Lung (tissue), 12 donors: ENCODE data around the gene NEK5. TPM values are rescaled to one million over a fixed set of nuclear protein-coding genes. Genes with fewer than 3 reads are reported as not detected.

ENCODE experiments used
- ATAC-seq: fragments of 200-7000 bp; cut with Tn5 transposase; one replicate; pipeline ENCODE4 v1.9.1; 2020; ENCODE audit warnings: moderate number of reproducible peaks; ENCODE audit not compliant: insufficient read depth, low FRiP score
- DNase-seq, 3 donors: peaks; one replicate each; pipeline ENCODE4 v3.0.0-alpha.2; 2013 to 2017
- H3K27ac ChIP-seq, 2 donors: one replicate each; pipeline ENCODE4 v1.5.1; 2013; ENCODE audit warnings: mild to moderate bottlenecking in 2 of 2, moderate library complexity in 2 of 2, control low read depth in 1 of 2, inconsistent platforms in 1 of 2, low read depth in 1 of 2, low read length in 1 of 2
- H3K27me3 ChIP-seq, 3 donors: one replicate each; pipeline ENCODE4 v1.5.1; 2013; ENCODE audit warnings: low read length in 2 of 3; ENCODE audit not compliant: control insufficient read depth in 3 of 3, insufficient read depth in 3 of 3
- H3K36me3 ChIP-seq, 4 donors: one replicate each; pipeline ENCODE4 v1.5.1; 2013; ENCODE audit warnings: low read length in 4 of 4, mild to moderate bottlenecking in 1 of 4, moderate library complexity in 1 of 4; ENCODE audit not compliant: control insufficient read depth in 4 of 4, insufficient read depth in 4 of 4
- H3K4me1 ChIP-seq, 5 donors: one replicate each; pipeline ENCODE4 v1.5.1; 2013; ENCODE audit warnings: low read length in 5 of 5, mild to moderate bottlenecking in 2 of 5, moderate library complexity in 1 of 5; ENCODE audit not compliant: control insufficient read depth in 5 of 5, insufficient read depth in 5 of 5
- H3K4me3 ChIP-seq: one replicate; pipeline ENCODE4 v1.5.1; 2013; ENCODE audit warnings: mild to moderate bottlenecking, control low read depth, moderate library complexity
- H3K9ac ChIP-seq, 2 donors: one replicate each; pipeline ENCODE4 v1.5.1; 2013; ENCODE audit warnings: low read length in 2 of 2, control low read depth in 1 of 2; ENCODE audit not compliant: insufficient read depth in 1 of 2
- H3K9me3 ChIP-seq, 4 donors: one replicate each; pipeline ENCODE4 v1.5.1; 2013; ENCODE audit warnings: low read length in 3 of 4, mild to moderate bottlenecking in 1 of 4, moderate library complexity in 1 of 4; ENCODE audit not compliant: control insufficient read depth in 4 of 4, insufficient read depth in 3 of 4
- CTCF ChIP-seq: IDR thresholded peaks from 2 replicates; pipeline ENCODE4 v1.5.1; 2012; ENCODE audit warnings: mild to moderate bottlenecking; ENCODE audit errors: control extremely low read depth, extremely low read depth
- WGBS, 2 donors: extraction: QIAGEN DNeasy Blood & Tissue Kit; methylation state at CpG; one replicate each; pipeline ENCODE4 v1.1.7; 2013; 5-methylcytosine and 5-hydroxymethylcytosine counted together
- polyA plus RNA-seq, 2 donors: library from polyadenylated mRNA; stranded (reverse); fragments of 200-250 nt; gene quantifications; one replicate each; pipeline ENCODE4 v1.2.1, GENCODE V29; 2013
- total RNA-seq, 2 donors: library from RNA; depleted of rRNA in 1 of 2; stranded (reverse); fragments of >200 nt in 1 of 2; gene quantifications; one replicate each; pipeline ENCODE4 v1.2.1, GENCODE V29; 2014 to 2021
- donor health status: control.
- donor health status: control.
- donor health status: Bipolar disorder and iron deficiency.
- donor health status: healthy.
- donor health status: DM: yes; HTN: yes; CAD: no.

NEK5 gene
- total and polyA plus RNA-seq, 4 donors: 2.1 to 13.3 (median 6.1) TPM

GRCh38 chr13:52048516-52048915, 80.4 kb downstream of the NEK5 start:
- 77 to 83% methylated on average over 2 of the region's 2 CpGs for WGBS, 2 donors
- H3K4me3 ChIP-seq: no peak overlapping the region
- H3K27ac ChIP-seq: no peak overlapping the region
- H3K27me3 ChIP-seq: no peaks in the 10 kb centered on the region
- H3K9me3 ChIP-seq: peaks cover 0 to 2% (median 0%) of the 10 kb centered on the region in 4 donors
- DNase-seq (no peak), ATAC-seq (no peak)
- no peaks in the 10 kb centered on the region for H3K4me1 ChIP-seq
- TF ChIP-seq CTCF: no peak
- no peak overlapping the region for H3K9ac ChIP-seq
- H3K36me3 ChIP-seq: no peaks in the 10 kb centered on the region

GRCh38 chr13:52047463-52047862, 81.4 kb downstream of the NEK5 start:
- TF ChIP-seq CTCF: no peak
- no peaks in the 10 kb centered on the region for H3K36me3 ChIP-seq
- H3K4me3 ChIP-seq: no peak overlapping the region
- no peak for DNase-seq
- WGBS, 2 donors: 97 to 99% methylated on average over 3 of the region's 3 CpGs
- H3K9me3 ChIP-seq: peaks cover 0 to 2% (median 0%) of the 10 kb centered on the region in 4 donors
- no peak for ATAC-seq
- H3K27ac ChIP-seq: no peak overlapping the region
- no peaks in the 10 kb centered on the region for H3K4me1 ChIP-seq
- no peaks in the 10 kb centered on the region for H3K27me3 ChIP-seq
- no peak overlapping the region for H3K9ac ChIP-seq

- DNase-seq (no peak), ATAC-seq (no peak)
- Histone ChIP-seq H3K27ac (no peak overlapping the region), H3K9ac (no peak overlapping the region), H3K4me3 (no peak overlapping the region), H3K4me1 (no peaks in the 10 kb centered on the region), H3K36me3 (no peaks in the 10 kb centered on the region), H3K27me3 (no peaks in the 10 kb centered on the region), H3K9me3 (no peaks in the 10 kb centered on the region)
- no peak for TF ChIP-seq CTCF
- WGBS, 2 donors: 97 to 100% methylated on average over 3 of the region's 3 CpGs
Measured at GRCh38 chr13:52043675-52044074, 85.2 kb downstream of the NEK5 start.

GRCh38 chr13:52036037-52036436, 92.8 kb downstream of the NEK5 start:
- ATAC-seq (no peak), DNase-seq (no peak)
- no peak overlapping the region for H3K27ac ChIP-seq
- no peak overlapping the region for H3K9ac ChIP-seq
- peaks cover 0 to 5% (median 0%) of the 10 kb centered on the region in 4 donors for H3K36me3 ChIP-seq
- H3K27me3 ChIP-seq: no peaks in the 10 kb centered on the region
- peaks cover 0 to 3% (median 0%) of the 10 kb centered on the region in 5 donors for H3K4me1 ChIP-seq
- WGBS, 2 donors: 76 to 94% methylated on average over 1 of the region's 1 CpG
- no peak for TF ChIP-seq CTCF
- H3K9me3 ChIP-seq: no peaks in the 10 kb centered on the region
- H3K4me3 ChIP-seq: no peak overlapping the region
